ENCODE results near the gene CBX8. TPM values are rescaled to one million over a fixed set of nuclear protein-coding genes. Genes with fewer than 3 reads are reported as not detected.

Gene CBX8
- total RNA-seq, 2 experiments from 2014 or later, result 5.3 to 6.5 TPM

GRCh38 chr17:79840269-79840988 is 43.6 kb upstream of the CBX8 start:
- CTCF ChIA-PET, result interaction anchor here (0.7 to 2.9 kb wide), 13 partner anchors 11 to 157 kb away, joined by 3 to 15 read pairs (median 6); partner anchors contain the start of genes CBX2 and CBX8
- Mint-ChIP-seq H3K27ac (peak overlapping the region; percentile 51), H3K4me1 (ENCODE audit: low read depth) (peaks cover 42% of the 10 kb centered on the region), H3K9me3 (no peaks in the 10 kb centered on the region), H3K36me3 (ENCODE audit: low read depth) (peaks cover 23% of the 10 kb centered on the region), H3K27me3 (peaks cover 42% of the 10 kb centered on the region), H3K4me3 (peak overlapping the region; percentile 80)
- POLR2A ChIA-PET, result interaction anchor here (1.1 to 6.3 kb wide), 13 partner anchors 9 to 261 kb away, joined by 4 to 127 read pairs (median 10); partner anchors contain the start of genes CBX2, CBX8 and GAA
- intact Hi-C loops (cut with DNase I, micrococcal nuclease), result no loop called here
- no peak for TF ChIP-seq CTCF (IDR thresholded peaks at IDR 0.05)
- peaks cover 37 to 47% of the 10 kb centered on the region in 2 experiments for H3K27me3 ChIP-seq (ENCODE audit: control insufficient read depth in 1 of 2, insufficient read depth in 2 of 2, low read length in 2 of 2)
- H3K4me1 ChIP-seq (ENCODE audit: insufficient read depth, low read length), result peaks cover 86% of the 10 kb centered on the region
- no peak for ATAC-seq (ENCODE audit: poor library complexity)
- no peak overlapping the region for H3K27ac ChIP-seq (ENCODE audit: low read depth in 1 of 2, low read length in 2 of 2)
- peak in 6 of 14 experiments; percentile 33 to 72 (median 50) for DNase-seq
- peaks cover 0 to 27% of the 10 kb centered on the region in 2 experiments for H3K9me3 ChIP-seq (ENCODE audit: control insufficient read depth in 1 of 2, insufficient read depth in 1 of 2, low read length in 2 of 2)
- H3K4me3 ChIP-seq (ENCODE audit: low read length), result peak overlapping the region; percentile 48
- H3K36me3 ChIP-seq (ENCODE audit: insufficient read depth, low read length), result peaks cover 10% of the 10 kb centered on the region

- Mint-ChIP-seq H3K27me3 (peaks cover 38% of the 10 kb centered on the region), H3K36me3 (ENCODE audit: low read depth) (peaks cover 31% of the 10 kb centered on the region), H3K4me1 (ENCODE audit: low read depth) (peaks cover 48% of the 10 kb centered on the region), H3K9me3 (no peaks in the 10 kb centered on the region), H3K4me3 (peak within 1 kb of the TSS; percentile 98), H3K27ac (peak within 1 kb of the TSS; percentile 99)
- ChIA-PET CTCF (interaction anchor here (1.0 to 2.6 kb wide), 10 partner anchors 12 to 154 kb away, joined by 3 to 15 read pairs (median 7); partner anchors contain the start of genes CBX2 and CBX8), POLR2A (interaction anchor here (0.6 to 6.3 kb wide), 18 partner anchors 10 to 1669 kb away, joined by 3 to 127 read pairs (median 6); partner anchors contain the start of genes CBX2, CBX8 and GAA)
- DNase-seq (peak; percentile 84 to 96 (median 92)), ATAC-seq (ENCODE audit: poor library complexity) (peak; percentile 73)
- Histone ChIP-seq H3K27me3 (ENCODE audit: control insufficient read depth in 1 of 2, insufficient read depth in 2 of 2, low read length in 2 of 2) (peaks cover 37 to 47% of the 10 kb centered on the region in 2 experiments), H3K4me1 (ENCODE audit: insufficient read depth, low read length) (peaks cover 86% of the 10 kb centered on the region), H3K4me3 (ENCODE audit: low read length) (peak within 1 kb of the TSS; percentile 98), H3K9me3 (ENCODE audit: control insufficient read depth in 1 of 2, insufficient read depth in 1 of 2, low read length in 2 of 2) (peaks cover 0 to 27% of the 10 kb centered on the region in 2 experiments), H3K36me3 (ENCODE audit: insufficient read depth, low read length) (peaks cover 18% of the 10 kb centered on the region), H3K27ac (ENCODE audit: low read depth in 1 of 2, low read length in 2 of 2) (peak within 1 kb of the TSS; percentile 58 to 75)
- TF ChIP-seq CTCF (IDR thresholded peaks at IDR 0.05), result peak; percentile 67
- intact Hi-C loops (cut with DNase I, micrococcal nuclease), result loop anchor here (1.0 to 5.0 kb wide), 6 partner anchors 29 to 197 kb away; partner anchors contain the start of genes CBX8 (in 2 of the 2) and CCDC40 (in 1 of the 2)
These were observed 42.7 kb upstream of the CBX8 start, which contains the start of gene CBX4 for GRCh38 chr17:79839356-79840268. Gene CBX4, minus strand, starts transcription at chr17:79839440. Its CDS starts 189 bp downstream, at chr17:79839251.
